ENCODE data around the gene NOS2.

DNA sequence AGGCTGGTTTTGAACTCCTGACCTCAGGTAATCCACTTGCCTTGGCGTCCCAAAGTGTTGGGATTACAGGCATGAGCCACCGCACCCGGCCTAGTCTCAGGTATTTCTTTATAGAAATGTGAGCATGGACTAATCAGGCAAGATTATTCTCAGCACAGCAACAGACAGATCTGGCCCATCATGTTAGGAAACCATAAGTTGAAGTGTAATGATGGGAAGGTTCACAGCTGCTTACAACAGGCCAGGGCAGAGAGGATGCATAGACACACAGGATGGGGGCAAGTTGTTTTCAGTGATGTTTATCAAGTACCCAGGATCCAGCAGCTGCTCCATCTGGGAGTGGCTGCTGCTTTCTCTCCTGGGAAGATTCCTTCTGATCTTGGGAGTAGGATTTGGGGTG is 16.6 kb upstream of the NOS2 start:
- TF ChIP-seq, protein P1, sequence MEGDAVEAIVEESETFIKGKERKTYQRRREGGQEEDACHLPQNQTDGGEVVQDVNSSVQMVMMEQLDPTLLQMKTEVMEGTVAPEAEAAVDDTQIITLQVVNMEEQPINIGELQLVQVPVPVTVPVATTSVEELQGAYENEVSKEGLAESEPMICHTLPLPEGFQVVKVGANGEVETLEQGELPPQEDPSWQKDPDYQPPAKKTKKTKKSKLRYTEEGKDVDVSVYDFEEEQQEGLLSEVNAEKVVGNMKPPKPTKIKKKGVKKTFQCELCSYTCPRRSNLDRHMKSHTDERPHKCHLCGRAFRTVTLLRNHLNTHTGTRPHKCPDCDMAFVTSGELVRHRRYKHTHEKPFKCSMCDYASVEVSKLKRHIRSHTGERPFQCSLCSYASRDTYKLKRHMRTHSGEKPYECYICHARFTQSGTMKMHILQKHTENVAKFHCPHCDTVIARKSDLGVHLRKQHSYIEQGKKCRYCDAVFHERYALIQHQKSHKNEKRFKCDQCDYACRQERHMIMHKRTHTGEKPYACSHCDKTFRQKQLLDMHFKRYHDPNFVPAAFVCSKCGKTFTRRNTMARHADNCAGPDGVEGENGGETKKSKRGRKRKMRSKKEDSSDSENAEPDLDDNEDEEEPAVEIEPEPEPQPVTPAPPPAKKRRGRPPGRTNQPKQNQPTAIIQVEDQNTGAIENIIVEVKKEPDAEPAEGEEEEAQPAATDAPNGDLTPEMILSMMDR (IDR thresholded peaks at IDR 0.05), result no peak
- TF ChIP-seq POLR2A (IDR thresholded peaks at IDR 0.05), result no peak
